NCI-H82 treated with DMSO at 0.1 percent for 48 hours (cell line): ENCODE data around the gene KCNQ1.
"Not testable (repeated sequence)": the region's sequence is repeated elsewhere in the genome, so short reads cannot be mapped to it uniquely, and the experiment has no call there.

ENCODE experiments used
- DNase-seq: peaks from one replicate; lab custom pipeline; 2025; ENCODE audit not compliant: unreplicated experiment; lab: John Stamatoyannopoulos, UW

Gene KCNQ1

GRCh38 chr11:2588809-2589537 is 144.2 kb downstream of the KCNQ1 start:
- DNase-seq: no peak

- DNase-seq: no peak
Observed at GRCh38 chr11:2589538-2589934, 144.7 kb downstream of the KCNQ1 start.

- DNase-seq: no peak
Observed at GRCh38 chr11:2590131-2590964, 145.5 kb downstream of the KCNQ1 start.

GRCh38 chr11:2590965-2591754 is 146.4 kb downstream of the KCNQ1 start:
- no peak for DNase-seq

GRCh38 chr11:2591805-2592204 is 147.0 kb downstream of the KCNQ1 start:
- DNase-seq: no peak

GRCh38 chr11:2592559-2593392 is 148.0 kb downstream of the KCNQ1 start:
- DNase-seq: no peak

- no peak for DNase-seq
Observed at GRCh38 chr11:2593393-2593950, 148.7 kb downstream of the KCNQ1 start.

- DNase-seq: no peak
Observed at GRCh38 chr11:2594267-2594666, 149.5 kb downstream of the KCNQ1 start.

GRCh38 chr11:2595204-2595603 is 150.4 kb downstream of the KCNQ1 start:
- DNase-seq: no peak

GRCh38 chr11:2599561-2600189 is 154.9 kb downstream of the KCNQ1 start:
- no peak for DNase-seq

GRCh38 chr11:2609345-2609744 is 164.5 kb downstream of the KCNQ1 start:
- no peak for DNase-seq

- no peak for DNase-seq
Observed at GRCh38 chr11:2612884-2613571, 168.2 kb downstream of the KCNQ1 start.

GRCh38 chr11:2621894-2622293 is 177.1 kb downstream of the KCNQ1 start:
- DNase-seq: no peak

- DNase-seq: no peak
Observed at GRCh38 chr11:2625183-2625582, 180.4 kb downstream of the KCNQ1 start.

GRCh38 chr11:2630679-2631078 is 185.9 kb downstream of the KCNQ1 start:
- no peak for DNase-seq

- no peak for DNase-seq
Observed at GRCh38 chr11:2631161-2631560, 186.4 kb downstream of the KCNQ1 start.

- DNase-seq: not testable (repeated sequence)
Observed at GRCh38 chr11:2639763-2640162, 195.0 kb downstream of the KCNQ1 start.

GRCh38 chr11:2641623-2642022 is 196.8 kb downstream of the KCNQ1 start:
- no peak for DNase-seq

- DNase-seq: no peak
Observed at GRCh38 chr11:2643746-2644145, 198.9 kb downstream of the KCNQ1 start.
